ENCODE data around the gene IQSEC1. TPM values are rescaled to one million over a fixed set of nuclear protein-coding genes. Genes with fewer than 3 reads are reported as not detected.

Gene IQSEC1
- polyA plus RNA-seq, 1 donor (not counting 4 experiments of a cell fraction or from before 2014, with no cell fraction given), result 2.8 TPM

- H3K27me3 ChIP-seq (ENCODE audit: control insufficient read depth, extremely low read depth, insufficient read depth, low read length), result peaks cover 7% of the 10 kb centered on the region
- H3K4me2 ChIP-seq (ENCODE audit: control insufficient read depth, extremely low read depth, insufficient read depth, low read depth, low read length), result no peak overlapping the region
- H3K9ac ChIP-seq (ENCODE audit: control insufficient read depth, extremely low read depth, insufficient read depth, low read length), result no peak overlapping the region
- no peaks in the 10 kb centered on the region for H3K9me3 ChIP-seq (ENCODE audit: control insufficient read depth, low read depth, low read length)
- no peak overlapping the region for H2AFZ ChIP-seq (ENCODE audit: control insufficient read depth, low read length)
- DNase-seq (ENCODE audit: low read depth, low spot score) (no peak), FAIRE-seq (no peak)
- H3K36me3 ChIP-seq (ENCODE audit: control insufficient read depth in 2 of 2, extremely low read depth in 1 of 2, insufficient read depth in 2 of 2, low read length in 2 of 2), result no peaks in the 10 kb centered on the region
- no peaks in the 10 kb centered on the region for H4K20me1 ChIP-seq (ENCODE audit: control insufficient read depth, extremely low read depth, insufficient read depth, low read length)
- no peak overlapping the region for H3K27ac ChIP-seq (ENCODE audit: control insufficient read depth, insufficient read depth, low read length)
- TF ChIP-seq EZH2 (IDR thresholded peaks at IDR 0.05; ENCODE audit: low read length) (no peak), CTCF (optimal IDR thresholded peaks at IDR 0.05 in 1 of 3, IDR thresholded peaks at IDR 0.05 in 1 of 3, conservative IDR thresholded peaks at IDR 0.05 in 1 of 3; ENCODE audit: extremely low read depth in 1 of 3, insufficient read depth in 2 of 3, low read length in 3 of 3) (no peak)
- dilution Hi-C loops (cut with MboI; ENCODE audit: extremely low pct_ligation_motif_present, low sequenced_read_pairs), result no loop called here
- H3K9me1 ChIP-seq (ENCODE audit: control insufficient read depth, extremely low read depth, insufficient read depth, low read length), result no peaks in the 10 kb centered on the region
- no peaks in the 10 kb centered on the region for H3K4me1 ChIP-seq (ENCODE audit: control insufficient read depth, extremely low read depth, insufficient read depth, low read length)
- no peaks in the 10 kb centered on the region for H3K79me2 ChIP-seq (ENCODE audit: control insufficient read depth, insufficient read depth, low read length)
- no peak overlapping the region for H3K4me3 ChIP-seq (ENCODE audit: control insufficient read depth in 2 of 3, extremely low read depth in 1 of 3, insufficient read depth in 2 of 3, low read depth in 1 of 3, low read length in 3 of 3)
Observed at GRCh38 chr3:13093687-13094086, 20.5 kb upstream of the IQSEC1 start.

- Histone ChIP-seq H3K36me3 (ENCODE audit: control insufficient read depth in 2 of 2, extremely low read depth in 1 of 2, insufficient read depth in 2 of 2, low read length in 2 of 2) (no peaks in the 10 kb centered on the region), H3K9ac (ENCODE audit: control insufficient read depth, extremely low read depth, insufficient read depth, low read length) (no peak overlapping the region), H3K4me3 (ENCODE audit: control insufficient read depth in 2 of 3, extremely low read depth in 1 of 3, insufficient read depth in 2 of 3, low read depth in 1 of 3, low read length in 3 of 3) (no peak overlapping the region), H3K4me1 (ENCODE audit: control insufficient read depth, extremely low read depth, insufficient read depth, low read length) (no peaks in the 10 kb centered on the region), H3K9me3 (ENCODE audit: control insufficient read depth, low read depth, low read length) (no peaks in the 10 kb centered on the region), H3K9me1 (ENCODE audit: control insufficient read depth, extremely low read depth, insufficient read depth, low read length) (no peaks in the 10 kb centered on the region), H3K79me2 (ENCODE audit: control insufficient read depth, insufficient read depth, low read length) (no peaks in the 10 kb centered on the region), H3K4me2 (ENCODE audit: control insufficient read depth, extremely low read depth, insufficient read depth, low read depth, low read length) (no peak overlapping the region), H3K27ac (ENCODE audit: control insufficient read depth, insufficient read depth, low read length) (no peak overlapping the region), H2AFZ (ENCODE audit: control insufficient read depth, low read length) (no peak overlapping the region), H4K20me1 (ENCODE audit: control insufficient read depth, extremely low read depth, insufficient read depth, low read length) (no peaks in the 10 kb centered on the region), H3K27me3 (ENCODE audit: control insufficient read depth, extremely low read depth, insufficient read depth, low read length) (peaks cover 7% of the 10 kb centered on the region)
- dilution Hi-C loops (cut with MboI; ENCODE audit: extremely low pct_ligation_motif_present, low sequenced_read_pairs), result no loop called here
- TF ChIP-seq EZH2 (IDR thresholded peaks at IDR 0.05; ENCODE audit: low read length) (no peak), CTCF (optimal IDR thresholded peaks at IDR 0.05 in 1 of 3, IDR thresholded peaks at IDR 0.05 in 1 of 3, conservative IDR thresholded peaks at IDR 0.05 in 1 of 3; ENCODE audit: extremely low read depth in 1 of 3, insufficient read depth in 2 of 3, low read length in 3 of 3) (no peak)
- FAIRE-seq, result no peak
- DNase-seq (ENCODE audit: low read depth, low spot score), result no peak
Observed at GRCh38 chr3:13092621-13093617, 19.7 kb upstream of the IQSEC1 start.
